C4-2B (cell line): ENCODE data around the gene EIF4E2.

Source experiments
- ZFX ChIP-seq: fragments of 450-650 bp; IDR thresholded peaks from 2 replicates; pipeline ENCODE4 v1.6.1; 2017
- TF ChIP-seq, protein P1 (sequence below): fragments of 450-650 bp; conservative IDR thresholded peaks from 2 replicates; pipeline ENCODE4 v1.5.1; 2017; ENCODE audit warnings: mild to moderate bottlenecking

GRCh38 chr2:232556426-232556825 lies 5.9 kb downstream of the EIF4E2 start:
- TF ChIP-seq, protein P1, sequence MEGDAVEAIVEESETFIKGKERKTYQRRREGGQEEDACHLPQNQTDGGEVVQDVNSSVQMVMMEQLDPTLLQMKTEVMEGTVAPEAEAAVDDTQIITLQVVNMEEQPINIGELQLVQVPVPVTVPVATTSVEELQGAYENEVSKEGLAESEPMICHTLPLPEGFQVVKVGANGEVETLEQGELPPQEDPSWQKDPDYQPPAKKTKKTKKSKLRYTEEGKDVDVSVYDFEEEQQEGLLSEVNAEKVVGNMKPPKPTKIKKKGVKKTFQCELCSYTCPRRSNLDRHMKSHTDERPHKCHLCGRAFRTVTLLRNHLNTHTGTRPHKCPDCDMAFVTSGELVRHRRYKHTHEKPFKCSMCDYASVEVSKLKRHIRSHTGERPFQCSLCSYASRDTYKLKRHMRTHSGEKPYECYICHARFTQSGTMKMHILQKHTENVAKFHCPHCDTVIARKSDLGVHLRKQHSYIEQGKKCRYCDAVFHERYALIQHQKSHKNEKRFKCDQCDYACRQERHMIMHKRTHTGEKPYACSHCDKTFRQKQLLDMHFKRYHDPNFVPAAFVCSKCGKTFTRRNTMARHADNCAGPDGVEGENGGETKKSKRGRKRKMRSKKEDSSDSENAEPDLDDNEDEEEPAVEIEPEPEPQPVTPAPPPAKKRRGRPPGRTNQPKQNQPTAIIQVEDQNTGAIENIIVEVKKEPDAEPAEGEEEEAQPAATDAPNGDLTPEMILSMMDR = no peak
- TF ChIP-seq ZFX = no peak
